Prostate gland (tissue), 2 donors: ENCODE data around the gene GSTM1. TPM values are rescaled to one million over a fixed set of nuclear protein-coding genes. Genes with fewer than 3 reads are reported as not detected.

Experiments used
- DNase-seq: peaks from one replicate; pipeline ENCODE4 v3.0.0-alpha.2; 2019; ENCODE audit warnings: low spot score
- H3K27ac ChIP-seq, 2 donors: fragments of 200-600 bp; sonication (generic); 2 replicates each; pipeline ENCODE4 v1.5.1; 2017 to 2019
- H3K27me3 ChIP-seq: fragments of 200-600 bp; sonication (generic); replicated peaks from 2 replicates; pipeline ENCODE4 v1.5.1; 2019; ENCODE audit not compliant: insufficient read depth
- H3K36me3 ChIP-seq, 2 donors: fragments of 200-600 bp; sonication (generic); 1 replicate in 1 of 2; 2 replicates in 1 of 2; pipeline versions ENCODE4 v1.5.1 to v1.8.1; 2017 to 2019
- H3K4me1 ChIP-seq: fragments of 200-600 bp; sonication (generic); replicated peaks from 2 replicates; pipeline ENCODE4 v1.5.1; 2019
- H3K4me3 ChIP-seq, 2 donors: fragments of 200-600 bp; sonication (generic); 2 replicates each; pipeline ENCODE4 v1.5.1; 2017 to 2019
- H3K9me3 ChIP-seq: fragments of 200-600 bp; sonication (generic); 2 replicates; pipeline ENCODE4 v1.5.1; 2017
- POLR2A ChIP-seq: fragments of 450-650 bp; IDR thresholded peaks from one replicate; pipeline ENCODE4 v1.6.1; 2016; ENCODE audit warnings: antibody characterized with exemption, mild to moderate bottlenecking
- POLR2AphosphoS5 ChIP-seq: sonication (generic); formaldehyde crosslinking; IDR thresholded peaks from one replicate; pipeline ENCODE4 v1.6.1; 2017; ENCODE audit warnings: antibody characterized with exemption
- whole genome bisulfite sequencing: methylation state at CpG from one replicate; pipeline ENCODE4 v1.1.5; 2018; 5-methylcytosine and 5-hydroxymethylcytosine counted together
- intact Hi-C: fragments of 100-400 bp; cut with DNase I; formaldehyde crosslinking; loops from one replicate; pipeline ENCODE4 v1.14.2; 2022
- total RNA-seq, 2 donors: library from RNA; depleted of rRNA; stranded (reverse); fragments of >200 nt; gene quantifications; one replicate each; pipeline ENCODE4 v1.1.0, GENCODE V29; 2016
- TF ChIP-seq, protein P1 (sequence below), 4 experiments: fragments of 200-600 bp in 2 of 4; fragments of 450-650 bp in 2 of 4; sonication (generic) in 2 of 4; IDR thresholded peaks; 1 replicate in 3 of 4; 2 replicates in 1 of 4; pipeline ENCODE4 v1.5.1; 2016 to 2019; ENCODE audit warnings: antibody characterized with exemption in 4 of 4, mild to moderate bottlenecking in 2 of 4, moderate library complexity in 2 of 4

The GSTM1 gene
- total RNA-seq, 2 donors from 2014 or later = not detected

GRCh38 chr1:109724933-109725332 lies 37.3 kb downstream of the GSTM1 start:
- TF ChIP-seq POLR2A (no peak), POLR2AphosphoS5 (no peak)
- TF ChIP-seq, protein P1, sequence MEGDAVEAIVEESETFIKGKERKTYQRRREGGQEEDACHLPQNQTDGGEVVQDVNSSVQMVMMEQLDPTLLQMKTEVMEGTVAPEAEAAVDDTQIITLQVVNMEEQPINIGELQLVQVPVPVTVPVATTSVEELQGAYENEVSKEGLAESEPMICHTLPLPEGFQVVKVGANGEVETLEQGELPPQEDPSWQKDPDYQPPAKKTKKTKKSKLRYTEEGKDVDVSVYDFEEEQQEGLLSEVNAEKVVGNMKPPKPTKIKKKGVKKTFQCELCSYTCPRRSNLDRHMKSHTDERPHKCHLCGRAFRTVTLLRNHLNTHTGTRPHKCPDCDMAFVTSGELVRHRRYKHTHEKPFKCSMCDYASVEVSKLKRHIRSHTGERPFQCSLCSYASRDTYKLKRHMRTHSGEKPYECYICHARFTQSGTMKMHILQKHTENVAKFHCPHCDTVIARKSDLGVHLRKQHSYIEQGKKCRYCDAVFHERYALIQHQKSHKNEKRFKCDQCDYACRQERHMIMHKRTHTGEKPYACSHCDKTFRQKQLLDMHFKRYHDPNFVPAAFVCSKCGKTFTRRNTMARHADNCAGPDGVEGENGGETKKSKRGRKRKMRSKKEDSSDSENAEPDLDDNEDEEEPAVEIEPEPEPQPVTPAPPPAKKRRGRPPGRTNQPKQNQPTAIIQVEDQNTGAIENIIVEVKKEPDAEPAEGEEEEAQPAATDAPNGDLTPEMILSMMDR (IDR thresholded peaks at IDR 0.05) = no peak
- Histone ChIP-seq H3K4me3 (no peak overlapping the region), H3K36me3 (no peaks in the 10 kb centered on the region), H3K4me1 (no peaks in the 10 kb centered on the region), H3K27ac (peak overlapping the region in 1 of 2 donors; percentile 29), H3K9me3 (no peaks in the 10 kb centered on the region), H3K27me3 (no peaks in the 10 kb centered on the region)
- WGBS = 90% methylated on average over 5 of the region's 5 CpGs
- no peak for DNase-seq
- intact Hi-C loops = no loop called here

DNA sequence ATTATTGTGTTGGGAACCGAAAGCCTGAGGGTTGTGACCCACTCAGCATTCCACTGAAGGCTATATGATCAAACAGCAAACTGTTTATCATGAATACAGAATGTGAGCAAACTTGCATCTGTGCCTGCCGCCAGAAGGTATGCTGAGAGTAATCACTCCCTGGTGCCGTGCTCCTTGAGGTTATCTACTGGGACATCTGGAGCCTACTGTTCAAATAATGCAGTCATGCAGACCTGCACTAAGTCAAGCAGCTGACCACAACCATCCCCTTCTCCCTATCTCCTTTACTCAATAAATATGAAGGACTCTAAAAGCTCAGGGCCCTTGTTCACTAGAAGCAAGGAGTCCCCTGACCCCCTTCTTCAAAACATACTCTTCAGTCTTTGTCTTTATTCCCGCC lies 37.9 kb downstream of the GSTM1 start:
- WGBS = 57% methylated on average over 4 of the region's 4 CpGs
- intact Hi-C loops = no loop called here

DNA sequence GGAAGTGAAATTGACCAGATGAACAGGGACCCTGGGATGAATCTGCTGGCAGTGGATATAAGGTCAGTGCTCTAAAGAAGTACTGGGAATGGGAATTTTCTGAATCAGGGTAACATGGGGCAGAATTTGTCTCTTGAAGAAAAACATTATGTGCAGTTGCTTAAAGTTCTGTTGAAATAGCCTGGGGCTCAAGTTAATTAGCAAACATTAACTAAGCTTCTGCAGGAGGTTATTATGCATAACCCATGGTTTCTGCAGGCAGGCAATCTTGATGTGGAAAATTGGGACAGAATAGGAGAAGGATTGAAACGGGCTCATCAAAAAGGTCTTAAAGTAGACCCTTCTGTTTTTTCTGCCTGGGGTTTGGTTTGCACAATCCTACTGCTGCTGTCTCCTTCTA lies 38.4 kb downstream of the GSTM1 start:
- Histone ChIP-seq H3K4me3 (no peak overlapping the region), H3K4me1 (no peaks in the 10 kb centered on the region), H3K27ac (no peak overlapping the region), H3K27me3 (no peaks in the 10 kb centered on the region), H3K9me3 (no peaks in the 10 kb centered on the region), H3K36me3 (no peaks in the 10 kb centered on the region)
- DNase-seq = no peak
- intact Hi-C loops = no loop called here
- 65% methylated on average over 1 of the region's 1 CpG for WGBS
- TF ChIP-seq, protein P1 (IDR thresholded peaks at IDR 0.05) = no peak
- TF ChIP-seq POLR2A (no peak), POLR2AphosphoS5 (no peak)

More for the DNA sequence above, 37.9 kb downstream of the GSTM1 start:
- Histone ChIP-seq H3K27me3 (no peaks in the 10 kb centered on the region), H3K27ac (no peak overlapping the region), H3K36me3 (no peaks in the 10 kb centered on the region), H3K9me3 (no peaks in the 10 kb centered on the region), H3K4me1 (no peaks in the 10 kb centered on the region), H3K4me3 (no peak overlapping the region)
- no peak for TF ChIP-seq POLR2AphosphoS5
- TF ChIP-seq, protein P1 (IDR thresholded peaks at IDR 0.05) = no peak
- no peak for TF ChIP-seq POLR2A
- DNase-seq = no peak

DNA sequence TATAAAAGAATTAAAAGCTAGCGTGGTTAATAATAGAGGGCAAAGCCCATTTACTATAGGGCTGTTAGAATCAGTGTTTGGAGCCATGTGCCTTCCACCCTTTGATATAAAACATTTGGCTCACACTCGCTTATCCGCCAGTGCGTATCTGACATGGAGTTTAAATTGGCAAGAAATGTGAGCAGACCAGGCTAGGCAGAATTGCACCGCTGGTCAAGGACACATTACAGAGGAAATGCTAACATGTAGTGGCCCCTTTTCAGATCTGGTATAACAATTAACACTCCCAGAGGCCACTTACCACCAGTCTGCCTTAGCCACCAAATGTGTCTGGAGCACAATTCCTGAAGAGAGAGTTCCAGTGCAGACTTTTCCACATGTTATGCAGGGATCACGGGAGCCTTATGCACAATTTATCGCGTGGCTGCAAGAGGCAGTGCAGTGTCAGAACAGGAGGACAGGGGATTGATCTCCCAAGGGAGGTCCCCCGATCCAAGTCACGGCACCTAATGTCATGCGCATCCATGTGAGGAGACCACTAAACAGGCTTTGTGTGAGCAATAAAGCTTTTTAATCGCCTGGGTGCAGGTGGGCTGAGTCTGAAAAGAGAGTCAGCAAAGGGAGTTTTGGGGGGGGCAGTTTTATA lies 39.2 kb downstream of the GSTM1 start:
- TF ChIP-seq, protein P1 (IDR thresholded peaks at IDR 0.05) = no peak
- no peak for TF ChIP-seq POLR2AphosphoS5
- no peak for TF ChIP-seq POLR2A
- no peaks in the 10 kb centered on the region for H3K4me1 ChIP-seq
- intact Hi-C loops = no loop called here
- H3K4me3 ChIP-seq = no peak overlapping the region
- no peak for DNase-seq
- no peak overlapping the region for H3K27ac ChIP-seq
- no peaks in the 10 kb centered on the region for H3K27me3 ChIP-seq
- WGBS = 87% methylated on average over 12 of the region's 12 CpGs
- H3K36me3 ChIP-seq = no peaks in the 10 kb centered on the region
- no peaks in the 10 kb centered on the region for H3K9me3 ChIP-seq

DNA sequence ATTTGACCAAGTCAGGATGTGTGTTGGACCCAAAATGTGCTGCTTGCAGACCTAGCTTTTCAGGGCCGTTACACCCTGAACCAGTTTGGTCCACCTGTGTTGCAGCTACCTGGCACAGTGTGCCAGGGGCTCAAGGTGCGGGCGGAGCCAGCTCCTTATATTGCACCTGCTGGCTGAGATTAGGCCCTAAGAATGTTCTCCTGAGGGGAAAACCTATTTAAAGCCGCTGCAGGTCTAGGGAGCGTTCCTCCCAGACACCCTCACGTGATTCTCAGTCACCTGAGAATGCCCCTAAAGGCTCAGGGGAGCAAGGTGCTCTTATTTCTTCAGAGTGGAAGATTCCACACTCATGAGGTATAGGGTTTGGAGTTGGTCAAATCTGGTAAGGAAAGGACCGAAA lies 41.3 kb downstream of the GSTM1 start:
- Histone ChIP-seq H3K9me3 (no peaks in the 10 kb centered on the region), H3K4me1 (no peaks in the 10 kb centered on the region), H3K27ac (no peak overlapping the region), H3K27me3 (no peaks in the 10 kb centered on the region), H3K36me3 (no peaks in the 10 kb centered on the region), H3K4me3 (no peak overlapping the region)
- WGBS = 90% methylated on average over 7 of the region's 7 CpGs
- DNase-seq = no peak
- intact Hi-C loops = no loop called here
- TF ChIP-seq, protein P1 (IDR thresholded peaks at IDR 0.05) = no peak
- TF ChIP-seq POLR2A = no peak
- TF ChIP-seq POLR2AphosphoS5 = no peak
